ENCODE data around the gene CACNA1E.
"Not testable (repeated sequence)": the region's sequence is repeated elsewhere in the genome, so short reads cannot be mapped to it uniquely, and the experiment has no call there.

- TF ChIP-seq POLR2A, POLR2AphosphoS5 (IDR thresholded peaks at IDR 0.05): not testable (repeated sequence)
These were observed 44.9 kb downstream of the CACNA1E start for GRCh38 chr1:181528241-181528640.

Data from spleen (tissue), 3 donors.